Bronchial epithelial cell (primary cell): ENCODE results near the gene GAK. TPM values are rescaled to one million over a fixed set of nuclear protein-coding genes. Genes with fewer than 3 reads are reported as not detected.
"Not testable (repeated sequence)": the region's sequence is repeated elsewhere in the genome, so short reads cannot be mapped to it uniquely, and the experiment has no call there.

ENCODE experiments used
- DNase-seq: peaks from one replicate; pipeline ENCODE4 v3.0.0-alpha.2; 2010; ENCODE audit warnings: low read depth
- FAIRE-seq: peaks from 2 replicates; lab custom pipeline; 2011; peaks lifted over from hg19 to GRCh38; lab: Jason Lieb, UNC
- H3K27me3 ChIP-seq: 2 replicates; pipeline ENCODE4 v1.5.1; 2011; ENCODE audit warnings: low read length; ENCODE audit not compliant: control insufficient read depth, insufficient read depth
- H3K36me3 ChIP-seq: 2 replicates; pipeline ENCODE4 v1.5.1; 2011; ENCODE audit warnings: low read length; ENCODE audit not compliant: control insufficient read depth, insufficient read depth
- H3K4me3 ChIP-seq: 2 replicates; pipeline ENCODE4 v1.5.1; 2011; ENCODE audit warnings: mild to moderate bottlenecking, low read depth, low read length, control low read depth
- CTCF ChIP-seq: IDR thresholded peaks from 2 replicates; pipeline ENCODE4 v1.5.1; 2011; ENCODE audit warnings: mild to moderate bottlenecking, moderate library complexity, low read length, control low read depth, inconsistent platforms; ENCODE audit not compliant: insufficient read depth, severe bottlenecking
- total RNA-seq: library from RNA; depleted of rRNA; stranded (reverse); fragments of >200 nt; gene quantifications from 2 replicates; pipeline ENCODE4 v1.2.1, GENCODE V29; 2014

The GAK gene
- total RNA-seq, 1 donor from 2014 or later, result 52.9 TPM

- Histone ChIP-seq H3K27me3 (no peaks in the 10 kb centered on the region), H3K36me3 (peaks cover 10% of the 10 kb centered on the region), H3K4me3 (no peak overlapping the region)
- DNase-seq, result no peak
- FAIRE-seq, result no peak
- TF ChIP-seq CTCF, result no peak
Measured at GRCh38 chr4:925771-926500, 6.2 kb downstream of the GAK start.

- no peak for TF ChIP-seq CTCF
- Histone ChIP-seq H3K36me3 (peaks cover 10% of the 10 kb centered on the region), H3K27me3 (no peaks in the 10 kb centered on the region), H3K4me3 (no peak overlapping the region)
- DNase-seq (no peak), FAIRE-seq (no peak)
Measured at GRCh38 chr4:925171-925570, 6.9 kb downstream of the GAK start.

DNA sequence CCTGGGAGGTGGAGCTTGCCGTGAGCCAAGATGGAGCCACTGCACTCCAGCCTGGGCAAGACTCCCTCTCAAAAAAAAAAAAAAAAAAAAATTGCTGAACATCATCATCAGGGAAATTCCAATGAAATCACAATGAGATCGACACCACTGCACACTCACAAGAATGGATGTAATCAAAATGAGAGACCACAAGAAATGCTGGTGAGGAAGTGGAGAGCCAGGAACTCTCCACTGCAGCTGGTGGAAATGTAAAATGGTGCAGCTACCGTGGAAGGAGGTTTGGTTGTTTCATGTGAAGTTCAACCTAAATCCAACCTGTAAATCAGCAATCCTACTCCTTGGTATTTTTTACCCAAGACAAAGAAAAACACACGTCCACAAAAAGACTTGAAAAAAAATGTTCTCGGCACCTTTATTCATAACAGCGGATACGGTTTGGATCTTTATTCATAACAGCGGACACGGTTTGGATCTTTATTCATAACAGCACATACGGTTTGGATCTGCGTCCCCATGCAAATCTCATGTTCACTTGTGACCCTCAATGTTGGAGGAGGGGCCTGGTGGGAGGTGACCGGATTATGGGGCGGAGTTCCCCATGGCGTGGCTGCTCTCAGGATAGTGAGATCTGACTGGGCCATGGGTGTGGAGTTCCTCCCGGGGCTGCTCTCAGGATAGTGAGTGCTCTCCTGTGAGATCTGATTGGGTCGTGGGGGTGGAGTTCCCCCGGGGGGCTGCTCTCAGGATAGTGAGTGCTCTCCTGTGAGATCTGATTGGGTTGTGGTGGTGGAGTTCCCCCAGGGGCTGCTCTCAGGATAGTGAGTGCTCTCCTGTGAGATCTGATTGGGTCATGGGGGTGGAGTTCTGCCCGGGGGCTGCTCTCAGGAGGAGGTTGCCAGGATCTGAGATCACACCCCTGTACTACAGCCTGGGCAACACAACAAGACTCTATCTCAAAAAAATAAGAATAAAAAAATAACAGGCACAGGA, 7.7 kb downstream of the GAK start:
- peak; percentile 37 for DNase-seq
- no peak overlapping the region for H3K4me3 ChIP-seq

DNA sequence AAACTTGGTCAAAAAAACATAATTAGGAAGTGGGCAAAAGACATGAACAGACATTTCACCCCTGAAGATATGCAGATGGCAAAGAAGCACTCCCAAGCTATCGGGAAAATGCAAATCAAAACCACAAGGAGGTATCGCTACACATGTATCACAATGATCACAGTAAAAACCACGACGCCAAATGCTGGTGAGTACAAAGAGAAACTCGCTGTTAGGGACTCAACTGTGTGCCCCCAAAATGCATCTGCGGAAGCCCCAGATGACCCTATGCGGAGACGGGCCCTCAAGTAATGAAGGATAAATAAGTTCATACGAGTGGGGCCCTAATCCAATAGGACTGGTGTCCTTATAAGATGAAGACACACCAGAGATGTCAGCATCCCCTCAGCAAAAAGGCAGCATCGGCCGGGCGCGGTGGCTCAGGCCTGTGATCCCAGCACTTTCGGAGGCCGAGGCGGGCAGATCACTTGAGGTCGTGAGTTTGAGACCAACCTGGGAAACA, 10.2 kb downstream of the GAK start:
- DNase-seq (no peak), FAIRE-seq (no peak)
- peaks cover 4% of the 10 kb centered on the region for H3K36me3 ChIP-seq
- no peak overlapping the region for H3K4me3 ChIP-seq
- H3K27me3 ChIP-seq, result no peaks in the 10 kb centered on the region
- no peak for TF ChIP-seq CTCF

More for the DNA sequence above, 7.7 kb downstream of the GAK start:
- H3K27me3 ChIP-seq, result no peaks in the 10 kb centered on the region
- no peak for TF ChIP-seq CTCF
- H3K36me3 ChIP-seq, result peaks cover 9% of the 10 kb centered on the region
- no peak for FAIRE-seq

GRCh38 chr4:919004-919680, 13.0 kb downstream of the GAK start:
- not testable (repeated sequence) for H3K4me3 ChIP-seq, DNase-seq, H3K36me3 ChIP-seq, H3K27me3 ChIP-seq, FAIRE-seq

GRCh38 chr4:918591-918990, 13.5 kb downstream of the GAK start:
- DNase-seq, H3K27me3 ChIP-seq, H3K36me3 ChIP-seq, H3K4me3 ChIP-seq, FAIRE-seq: not testable (repeated sequence)
